Lower leg skin (tissue), 3 donors: ENCODE results near the gene PHTF2.

Source experiments
- POLR2A ChIP-seq, 2 donors: fragments of 450-650 bp; IDR thresholded peaks; one replicate each; pipeline ENCODE4 v1.6.1; 2016 to 2017; ENCODE audit warnings: antibody characterized with exemption in 2 of 2, mild to moderate bottlenecking in 1 of 2, moderate library complexity in 1 of 2
- TF ChIP-seq, protein P1 (sequence below), 3 donors: fragments of 450-650 bp; IDR thresholded peaks; one replicate each; pipeline ENCODE4 v1.5.1; 2016; ENCODE audit warnings: antibody characterized with exemption in 3 of 3, mild to moderate bottlenecking in 3 of 3, moderate library complexity in 2 of 3

DNA sequence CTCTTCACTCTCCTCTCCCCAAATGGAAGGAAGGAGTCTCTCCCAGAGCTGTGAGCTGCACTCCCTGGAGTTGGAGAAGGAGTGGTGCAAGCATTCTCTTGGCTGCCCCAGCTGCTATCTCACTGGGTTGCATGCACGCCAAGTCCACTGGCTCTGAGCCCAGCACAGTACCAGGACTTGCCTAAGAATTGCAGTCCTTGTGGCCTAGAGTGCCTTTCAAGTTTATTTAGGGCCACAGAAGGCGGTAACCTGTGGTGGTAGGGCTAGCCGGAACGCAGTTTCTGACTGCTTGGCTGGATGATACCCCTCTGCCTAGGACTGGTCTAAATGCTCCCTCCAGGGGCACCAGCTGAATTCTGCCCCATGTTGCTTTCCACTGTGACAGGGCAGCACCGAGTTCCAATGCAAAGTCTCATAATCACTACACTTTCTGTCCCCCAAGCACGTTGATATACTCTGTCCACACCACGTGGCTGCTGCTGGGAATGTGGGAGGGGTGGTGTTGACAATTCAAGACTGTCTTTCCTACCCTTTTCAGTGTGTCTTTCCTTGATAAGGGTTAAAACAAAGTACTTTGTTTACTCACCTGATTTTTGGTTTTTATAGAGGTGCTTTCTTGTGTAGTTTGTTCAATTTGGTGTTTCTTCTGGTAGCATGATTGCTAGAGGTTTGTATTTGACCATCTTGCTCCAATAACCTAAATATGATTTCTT is 57.0 kb downstream of the PHTF2 start:
- TF ChIP-seq, protein P1, sequence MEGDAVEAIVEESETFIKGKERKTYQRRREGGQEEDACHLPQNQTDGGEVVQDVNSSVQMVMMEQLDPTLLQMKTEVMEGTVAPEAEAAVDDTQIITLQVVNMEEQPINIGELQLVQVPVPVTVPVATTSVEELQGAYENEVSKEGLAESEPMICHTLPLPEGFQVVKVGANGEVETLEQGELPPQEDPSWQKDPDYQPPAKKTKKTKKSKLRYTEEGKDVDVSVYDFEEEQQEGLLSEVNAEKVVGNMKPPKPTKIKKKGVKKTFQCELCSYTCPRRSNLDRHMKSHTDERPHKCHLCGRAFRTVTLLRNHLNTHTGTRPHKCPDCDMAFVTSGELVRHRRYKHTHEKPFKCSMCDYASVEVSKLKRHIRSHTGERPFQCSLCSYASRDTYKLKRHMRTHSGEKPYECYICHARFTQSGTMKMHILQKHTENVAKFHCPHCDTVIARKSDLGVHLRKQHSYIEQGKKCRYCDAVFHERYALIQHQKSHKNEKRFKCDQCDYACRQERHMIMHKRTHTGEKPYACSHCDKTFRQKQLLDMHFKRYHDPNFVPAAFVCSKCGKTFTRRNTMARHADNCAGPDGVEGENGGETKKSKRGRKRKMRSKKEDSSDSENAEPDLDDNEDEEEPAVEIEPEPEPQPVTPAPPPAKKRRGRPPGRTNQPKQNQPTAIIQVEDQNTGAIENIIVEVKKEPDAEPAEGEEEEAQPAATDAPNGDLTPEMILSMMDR (IDR thresholded peaks at IDR 0.05) = no peak
- no peak for TF ChIP-seq POLR2A (IDR thresholded peaks at IDR 0.05)
